ENCODE results near the gene CDCA7. TPM values are rescaled to one million over a fixed set of nuclear protein-coding genes. Genes with fewer than 3 reads are reported as not detected.

The CDCA7 gene
- total and polyA plus RNA-seq, 2 of the 13 experiments (the other 11 are each of a cell fraction or from before 2014, with no cell fraction given) = 46.2 to 57.8 TPM

DNA sequence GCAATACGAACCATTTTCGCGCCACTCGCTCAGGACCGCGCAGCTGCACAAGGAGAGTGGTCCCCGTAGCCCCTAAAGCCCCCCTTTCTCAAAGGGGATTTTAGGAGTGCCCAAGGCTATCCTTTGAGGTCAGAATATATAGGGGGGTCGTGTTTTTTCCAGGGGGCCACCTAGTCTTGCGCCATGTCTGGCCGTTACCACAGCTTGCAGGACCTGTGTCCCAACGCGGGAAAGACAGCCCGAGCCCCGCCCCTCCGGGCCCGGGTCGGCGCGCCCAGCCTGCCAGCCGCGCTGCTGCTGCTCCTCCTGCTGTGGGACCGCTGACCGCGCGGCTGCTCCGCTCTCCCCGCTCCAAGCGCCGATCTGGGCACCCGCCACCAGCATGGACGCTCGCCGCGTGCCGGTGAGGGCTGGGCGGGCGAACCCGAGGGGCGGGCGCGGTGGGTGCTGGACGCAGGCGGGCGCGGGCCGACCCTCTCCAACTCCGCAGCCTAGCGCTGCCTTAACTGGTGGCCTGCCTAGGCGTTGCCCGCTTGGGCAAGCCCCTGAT, at the start of gene CDCA7 (continued):
- TF ChIP-seq, protein P1, sequence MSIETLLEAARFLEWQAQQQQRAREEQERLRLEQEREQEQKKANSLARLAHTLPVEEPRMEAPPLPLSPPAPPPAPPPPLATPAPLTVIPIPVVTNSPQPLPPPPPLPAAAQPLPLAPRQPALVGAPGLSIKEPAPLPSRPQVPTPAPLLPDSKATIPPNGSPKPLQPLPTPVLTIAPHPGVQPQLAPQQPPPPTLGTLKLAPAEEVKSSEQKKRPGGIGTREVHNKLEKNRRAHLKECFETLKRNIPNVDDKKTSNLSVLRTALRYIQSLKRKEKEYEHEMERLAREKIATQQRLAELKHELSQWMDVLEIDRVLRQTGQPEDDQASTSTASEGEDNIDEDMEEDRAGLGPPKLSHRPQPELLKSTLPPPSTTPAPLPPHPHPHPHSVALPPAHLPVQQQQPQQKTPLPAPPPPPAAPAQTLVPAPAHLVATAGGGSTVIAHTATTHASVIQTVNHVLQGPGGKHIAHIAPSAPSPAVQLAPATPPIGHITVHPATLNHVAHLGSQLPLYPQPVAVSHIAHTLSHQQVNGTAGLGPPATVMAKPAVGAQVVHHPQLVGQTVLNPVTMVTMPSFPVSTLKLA (IDR thresholded peaks at IDR 0.05) = no peak
- TF ChIP-seq ZNF569 (CRISPR knock-in tag; IDR thresholded peaks at IDR 0.05; ENCODE audit: borderline replicate concordance) (0 out of 2 replicates have a peak, but pooled peaks have one; percentile 87), ZNF570 (CRISPR knock-in tag; IDR thresholded peaks at IDR 0.05; ENCODE audit: borderline replicate concordance) (peak; percentile 97), NCOA5 (CRISPR knock-in tag; IDR thresholded peaks at IDR 0.05) (no peak), ZFP91 (CRISPR knock-in tag; IDR thresholded peaks at IDR 0.05; ENCODE audit: borderline replicate concordance) (peak; percentile 85), ZNF75D (CRISPR knock-in tag; IDR thresholded peaks at IDR 0.05; ENCODE audit: borderline replicate concordance) (peak; percentile 97; the same call in 1 of the 2 replicates), ZNF34 (CRISPR knock-in tag; IDR thresholded peaks at IDR 0.05; ENCODE audit: borderline replicate concordance) (peak; percentile 82), ARNTL (CRISPR knock-in tag; IDR thresholded peaks at IDR 0.05) (peak; percentile 78; the same call in 1 of the 2 replicates), ZNF138 (CRISPR knock-in tag; IDR thresholded peaks at IDR 0.05; ENCODE audit: low read depth) (peak; percentile 96; the same call in 1 of the 2 replicates), ZBTB1 (CRISPR knock-in tag; IDR thresholded peaks at IDR 0.05; ENCODE audit: borderline replicate concordance) (no peak), CHD4 (IDR thresholded peaks at IDR 0.05; ENCODE audit: borderline replicate concordance, low read length) (no peak)
- TF ChIP-seq, protein P2, sequence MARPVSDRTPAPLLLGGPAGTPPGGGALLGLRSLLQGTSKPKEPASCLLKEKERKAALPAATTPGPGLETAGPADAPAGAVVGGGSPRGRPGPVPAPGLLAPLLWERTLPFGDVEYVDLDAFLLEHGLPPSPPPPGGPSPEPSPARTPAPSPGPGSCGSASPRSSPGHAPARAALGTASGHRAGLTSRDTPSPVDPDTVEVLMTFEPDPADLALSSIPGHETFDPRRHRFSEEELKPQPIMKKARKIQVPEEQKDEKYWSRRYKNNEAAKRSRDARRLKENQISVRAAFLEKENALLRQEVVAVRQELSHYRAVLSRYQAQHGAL (CRISPR knock-in tag; IDR thresholded peaks at IDR 0.05; ENCODE audit: not compliant biosample characterization) = peak; percentile 75
- TF ChIP-seq, protein P3, sequence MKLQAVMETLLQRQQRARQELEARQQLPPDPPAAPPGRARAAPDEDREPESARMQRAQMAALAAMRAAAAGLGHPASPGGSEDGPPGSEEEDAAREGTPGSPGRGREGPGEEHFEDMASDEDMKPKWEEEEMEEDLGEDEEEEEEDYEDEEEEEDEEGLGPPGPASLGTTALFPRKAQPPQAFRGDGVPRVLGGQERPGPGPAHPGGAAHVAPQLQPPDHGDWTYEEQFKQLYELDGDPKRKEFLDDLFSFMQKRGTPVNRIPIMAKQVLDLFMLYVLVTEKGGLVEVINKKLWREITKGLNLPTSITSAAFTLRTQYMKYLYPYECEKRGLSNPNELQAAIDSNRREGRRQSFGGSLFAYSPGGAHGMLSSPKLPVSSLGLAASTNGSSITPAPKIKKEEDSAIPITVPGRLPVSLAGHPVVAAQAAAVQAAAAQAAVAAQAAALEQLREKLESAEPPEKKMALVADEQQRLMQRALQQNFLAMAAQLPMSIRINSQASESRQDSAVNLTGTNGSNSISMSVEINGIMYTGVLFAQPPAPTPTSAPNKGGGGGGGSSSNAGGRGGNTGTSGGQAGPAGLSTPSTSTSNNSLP (IDR thresholded peaks at IDR 0.05; ENCODE audit: low read depth, low read length) = no peak
- TF ChIP-seq, protein P4, sequence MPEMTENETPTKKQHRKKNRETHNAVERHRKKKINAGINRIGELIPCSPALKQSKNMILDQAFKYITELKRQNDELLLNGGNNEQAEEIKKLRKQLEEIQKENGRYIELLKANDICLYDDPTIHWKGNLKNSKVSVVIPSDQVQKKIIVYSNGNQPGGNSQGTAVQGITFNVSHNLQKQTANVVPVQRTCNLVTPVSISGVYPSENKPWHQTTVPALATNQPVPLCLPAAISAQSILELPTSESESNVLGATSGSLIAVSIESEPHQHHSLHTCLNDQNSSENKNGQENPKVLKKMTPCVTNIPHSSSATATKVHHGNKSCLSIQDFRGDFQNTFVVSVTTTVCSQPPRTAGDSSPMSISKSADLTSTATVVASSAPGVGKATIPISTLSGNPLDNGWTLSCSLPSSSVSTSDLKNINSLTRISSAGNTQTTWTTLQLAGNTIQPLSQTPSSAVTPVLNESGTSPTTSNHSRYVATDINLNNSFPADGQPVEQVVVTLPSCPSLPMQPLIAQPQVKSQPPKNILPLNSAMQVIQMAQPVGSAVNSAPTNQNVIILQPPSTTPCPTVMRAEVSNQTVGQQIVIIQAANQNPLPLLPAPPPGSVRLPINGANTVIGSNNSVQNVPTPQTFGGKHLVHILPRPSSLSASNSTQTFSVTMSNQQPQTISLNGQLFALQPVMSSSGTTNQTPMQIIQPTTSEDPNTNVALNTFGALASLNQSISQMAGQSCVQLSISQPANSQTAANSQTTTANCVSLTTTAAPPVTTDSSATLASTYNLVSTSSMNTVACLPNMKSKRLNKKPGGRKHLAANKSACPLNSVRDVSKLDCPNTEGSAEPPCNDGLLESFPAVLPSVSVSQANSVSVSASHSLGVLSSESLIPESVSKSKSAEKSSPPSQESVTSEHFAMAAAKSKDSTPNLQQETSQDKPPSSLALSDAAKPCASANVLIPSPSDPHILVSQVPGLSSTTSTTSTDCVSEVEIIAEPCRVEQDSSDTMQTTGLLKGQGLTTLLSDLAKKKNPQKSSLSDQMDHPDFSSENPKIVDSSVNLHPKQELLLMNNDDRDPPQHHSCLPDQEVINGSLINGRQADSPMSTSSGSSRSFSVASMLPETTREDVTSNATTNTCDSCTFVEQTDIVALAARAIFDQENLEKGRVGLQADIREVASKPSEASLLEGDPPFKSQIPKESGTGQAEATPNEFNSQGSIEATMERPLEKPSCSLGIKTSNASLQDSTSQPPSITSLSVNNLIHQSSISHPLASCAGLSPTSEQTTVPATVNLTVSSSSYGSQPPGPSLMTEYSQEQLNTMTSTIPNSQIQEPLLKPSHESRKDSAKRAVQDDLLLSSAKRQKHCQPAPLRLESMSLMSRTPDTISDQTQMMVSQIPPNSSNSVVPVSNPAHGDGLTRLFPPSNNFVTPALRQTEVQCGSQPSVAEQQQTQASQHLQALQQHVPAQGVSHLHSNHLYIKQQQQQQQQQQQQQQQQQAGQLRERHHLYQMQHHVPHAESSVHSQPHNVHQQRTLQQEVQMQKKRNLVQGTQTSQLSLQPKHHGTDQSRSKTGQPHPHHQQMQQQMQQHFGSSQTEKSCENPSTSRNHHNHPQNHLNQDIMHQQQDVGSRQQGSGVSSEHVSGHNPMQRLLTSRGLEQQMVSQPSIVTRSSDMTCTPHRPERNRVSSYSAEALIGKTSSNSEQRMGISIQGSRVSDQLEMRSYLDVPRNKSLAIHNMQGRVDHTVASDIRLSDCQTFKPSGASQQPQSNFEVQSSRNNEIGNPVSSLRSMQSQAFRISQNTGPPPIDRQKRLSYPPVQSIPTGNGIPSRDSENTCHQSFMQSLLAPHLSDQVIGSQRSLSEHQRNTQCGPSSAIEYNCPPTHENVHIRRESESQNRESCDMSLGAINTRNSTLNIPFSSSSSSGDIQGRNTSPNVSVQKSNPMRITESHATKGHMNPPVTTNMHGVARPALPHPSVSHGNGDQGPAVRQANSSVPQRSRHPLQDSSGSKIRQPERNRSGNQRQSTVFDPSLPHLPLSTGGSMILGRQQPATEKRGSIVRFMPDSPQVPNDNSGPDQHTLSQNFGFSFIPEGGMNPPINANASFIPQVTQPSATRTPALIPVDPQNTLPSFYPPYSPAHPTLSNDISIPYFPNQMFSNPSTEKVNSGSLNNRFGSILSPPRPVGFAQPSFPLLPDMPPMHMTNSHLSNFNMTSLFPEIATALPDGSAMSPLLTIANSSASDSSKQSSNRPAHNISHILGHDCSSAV (CRISPR knock-in tag; IDR thresholded peaks at IDR 0.05; ENCODE audit: borderline replicate concordance) = no peak; the same call in 1 of the 2 replicates

Measured in HepG2 (cell line).